ENCODE results near the gene DPH3.

GRCh38 chr3:16234281-16234680 is 30.5 kb downstream of the DPH3 start:
- TF ChIP-seq, protein P1, sequence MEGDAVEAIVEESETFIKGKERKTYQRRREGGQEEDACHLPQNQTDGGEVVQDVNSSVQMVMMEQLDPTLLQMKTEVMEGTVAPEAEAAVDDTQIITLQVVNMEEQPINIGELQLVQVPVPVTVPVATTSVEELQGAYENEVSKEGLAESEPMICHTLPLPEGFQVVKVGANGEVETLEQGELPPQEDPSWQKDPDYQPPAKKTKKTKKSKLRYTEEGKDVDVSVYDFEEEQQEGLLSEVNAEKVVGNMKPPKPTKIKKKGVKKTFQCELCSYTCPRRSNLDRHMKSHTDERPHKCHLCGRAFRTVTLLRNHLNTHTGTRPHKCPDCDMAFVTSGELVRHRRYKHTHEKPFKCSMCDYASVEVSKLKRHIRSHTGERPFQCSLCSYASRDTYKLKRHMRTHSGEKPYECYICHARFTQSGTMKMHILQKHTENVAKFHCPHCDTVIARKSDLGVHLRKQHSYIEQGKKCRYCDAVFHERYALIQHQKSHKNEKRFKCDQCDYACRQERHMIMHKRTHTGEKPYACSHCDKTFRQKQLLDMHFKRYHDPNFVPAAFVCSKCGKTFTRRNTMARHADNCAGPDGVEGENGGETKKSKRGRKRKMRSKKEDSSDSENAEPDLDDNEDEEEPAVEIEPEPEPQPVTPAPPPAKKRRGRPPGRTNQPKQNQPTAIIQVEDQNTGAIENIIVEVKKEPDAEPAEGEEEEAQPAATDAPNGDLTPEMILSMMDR (IDR thresholded peaks at IDR 0.05): no peak
- no peak for TF ChIP-seq EP300 (IDR thresholded peaks at IDR 0.05)
- TF ChIP-seq POLR2AphosphoS5 (IDR thresholded peaks at IDR 0.05): no peak

Data from stomach (tissue), 4 donors.